Hematopoietic multipotent progenitor cell treated with erythropoietin and hydrocortisone succinate and interleukin-3 and kit ligand, for 4 days (in vitro differentiated cells): ENCODE data around the gene NECAB3.
"Not testable (repeated sequence)": the region's sequence is repeated elsewhere in the genome, so short reads cannot be mapped to it uniquely, and the experiment has no call there.

Experiments
- DNase-seq: peaks from one replicate; pipeline ENCODE4 v3.0.0-alpha.2; 2015

The NECAB3 gene

DNA sequence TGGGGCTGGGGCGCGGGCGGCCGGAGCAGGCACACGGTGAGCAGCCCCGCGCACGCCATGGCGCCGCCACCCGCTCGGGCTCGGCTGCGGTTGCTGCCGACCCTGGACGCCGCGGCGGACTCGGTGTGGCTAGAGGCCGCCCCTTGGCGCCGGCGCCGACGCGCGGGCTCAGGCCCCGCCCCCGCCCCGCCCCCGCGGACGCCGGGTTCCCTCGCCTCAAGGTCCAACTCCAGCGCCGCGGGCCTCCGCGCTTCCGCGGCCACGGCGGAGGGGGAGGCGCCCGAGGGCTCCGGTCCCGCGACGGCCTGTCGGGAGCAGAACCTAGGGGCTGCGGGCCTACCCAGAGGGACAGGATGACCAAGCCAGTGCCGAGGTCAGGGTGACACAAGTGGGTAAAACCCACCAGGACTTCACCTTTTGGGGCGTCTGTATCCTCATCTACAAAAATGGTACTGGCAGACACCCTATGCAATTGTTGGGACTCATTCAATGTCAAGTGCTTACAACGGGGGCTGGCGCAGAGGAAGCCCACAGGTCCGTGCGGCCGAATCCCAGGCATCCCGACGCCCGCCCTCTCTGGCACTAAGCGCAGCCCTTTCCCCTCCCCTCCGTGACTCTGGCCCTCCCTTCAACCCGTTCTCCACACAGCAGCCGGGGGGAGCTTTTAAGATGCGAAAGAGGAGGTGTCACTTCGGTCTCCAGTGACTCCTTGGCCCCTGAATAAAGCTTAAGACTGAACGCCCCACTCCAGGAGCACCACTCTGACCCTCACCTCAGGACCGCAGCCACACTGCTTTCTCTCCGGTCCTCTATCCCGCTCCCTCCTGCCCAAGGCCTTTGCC lies at the start of gene NECAB3:
NECAB3 (minus strand) TSS at position 135 of the 842 bp plus-strand sequence; CDS start at position 59, 76 bp downstream.
- DNase-seq = peak; percentile 84

GRCh38 chr20:33721391-33722140 lies 47.3 kb upstream of the NECAB3 start:
- DNase-seq = no peak

DNA sequence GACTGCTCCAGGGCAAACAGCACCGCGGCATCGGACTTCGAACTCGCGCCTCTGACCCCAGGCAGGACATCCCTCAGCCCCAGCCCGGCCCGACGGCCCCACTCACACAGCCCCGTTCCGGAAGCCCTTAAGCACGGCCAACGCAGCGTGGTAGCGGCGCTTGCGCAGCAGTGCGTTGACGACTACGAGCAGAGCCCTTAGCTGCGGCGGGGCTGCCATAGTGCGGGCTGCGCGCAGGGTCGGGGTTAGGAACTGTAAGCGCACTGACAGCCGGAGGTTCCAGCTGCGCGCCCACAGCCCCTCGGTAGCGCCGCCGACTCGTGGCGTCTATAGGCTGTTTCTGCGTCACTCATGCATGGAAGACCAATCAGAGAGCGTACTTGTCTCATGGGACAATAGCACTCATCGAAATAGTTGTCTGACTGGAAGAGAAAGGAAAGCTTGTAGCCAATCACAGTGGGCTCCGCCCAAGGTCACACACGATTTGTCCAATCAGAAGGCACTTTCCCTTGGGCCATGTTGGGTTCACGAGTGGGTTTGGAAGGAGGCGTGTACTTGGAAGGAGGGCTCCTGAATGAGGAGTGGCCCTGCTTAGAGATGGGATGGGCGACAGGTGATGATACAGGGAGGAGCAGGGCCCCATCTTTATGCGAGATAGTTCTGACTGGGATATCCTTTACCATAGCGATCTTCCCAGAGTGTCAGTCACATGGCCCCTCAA lies 45.9 kb upstream of the NECAB3 start, which contains the start of gene PXMP4:
PXMP4 (minus strand) TSS at position 322 of the 721 bp plus-strand sequence; CDS start at position 219, 103 bp downstream.
- peak; percentile 98 for DNase-seq

DNA sequence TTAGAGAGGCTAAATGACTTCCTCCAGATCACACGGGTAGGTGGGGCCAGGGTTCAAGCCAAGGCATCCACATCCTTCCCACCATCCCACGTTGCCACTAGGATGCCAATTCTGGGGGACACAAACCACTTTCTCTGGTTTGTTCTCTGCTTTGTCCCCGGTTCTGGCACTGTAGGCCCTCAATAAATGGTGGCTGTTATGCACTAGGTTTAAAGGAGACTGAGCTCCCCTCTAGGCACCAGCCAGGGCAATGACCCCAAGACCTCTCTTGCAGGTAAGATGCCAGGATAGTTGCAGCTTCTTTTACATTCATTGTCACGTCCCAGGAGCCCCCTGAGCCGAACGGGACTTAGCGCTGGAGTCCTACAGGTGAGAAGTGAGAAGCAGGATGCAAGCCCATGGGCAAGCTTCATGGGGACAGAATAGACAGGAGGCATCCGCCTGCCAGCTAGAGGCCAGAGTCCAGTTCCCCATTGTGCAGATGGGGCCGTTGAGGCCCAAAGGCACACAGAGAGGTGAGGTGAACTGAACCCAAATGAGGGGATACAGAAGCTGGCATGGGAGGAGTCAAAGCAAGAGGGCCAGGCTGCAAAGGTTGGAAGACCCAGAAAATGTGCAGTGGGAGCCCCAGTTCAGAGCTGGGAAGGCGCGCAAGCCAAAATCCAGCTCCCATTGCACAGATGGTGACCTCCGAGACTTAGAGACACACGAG lies 45.2 kb upstream of the NECAB3 start:
- peak; percentile 35 for DNase-seq

DNA sequence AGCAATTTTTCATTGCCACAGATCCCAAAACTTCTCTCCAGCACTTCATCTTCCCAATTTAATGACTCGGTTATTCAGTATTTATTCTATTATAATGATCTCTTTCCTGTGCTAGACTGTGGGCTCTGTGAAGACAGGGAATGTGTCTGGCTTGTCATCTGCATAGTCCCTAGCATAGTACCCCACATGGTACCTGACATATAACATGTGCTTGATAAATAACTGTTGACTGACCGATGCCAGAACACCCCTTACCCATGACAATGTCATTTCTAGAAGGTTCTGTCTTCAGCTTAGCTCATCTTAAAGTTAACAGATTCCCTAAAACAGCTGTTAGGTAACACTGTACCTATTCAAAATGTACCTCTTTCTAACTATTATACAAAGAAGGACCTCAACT lies 42.3 kb upstream of the NECAB3 start:
- DNase-seq = no peak

DNA sequence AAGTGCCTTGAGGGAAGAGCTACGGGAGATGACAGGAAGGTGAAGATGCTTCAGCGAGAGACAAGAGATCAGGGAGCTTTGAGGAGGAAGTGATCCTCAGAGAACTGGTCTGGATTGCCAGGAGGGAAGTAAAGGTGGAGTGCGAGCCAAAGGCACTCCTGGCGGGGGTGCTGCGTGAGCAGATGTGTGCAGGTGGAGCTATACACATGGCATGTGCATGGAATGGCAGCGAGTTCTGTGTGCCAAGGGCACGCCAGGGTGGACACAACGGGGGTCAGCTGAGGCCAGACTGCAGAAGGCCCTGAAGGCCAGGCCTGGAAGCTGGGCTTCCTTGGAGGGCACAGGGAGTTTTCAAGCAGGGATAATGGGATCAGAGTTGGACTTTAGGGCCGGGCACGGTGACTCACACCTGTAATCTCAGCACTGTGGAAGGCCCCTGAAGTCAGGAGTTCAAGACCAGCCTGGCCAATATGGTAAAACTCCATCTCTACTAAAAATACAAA lies 39.7 kb upstream of the NECAB3 start:
- DNase-seq = no peak

GRCh38 chr20:33711446-33711738 lies 37.2 kb upstream of the NECAB3 start:
- DNase-seq = no peak

- no peak for DNase-seq
Observed at GRCh38 chr20:33710681-33711445, 36.6 kb upstream of the NECAB3 start.

GRCh38 chr20:33709905-33710541 lies 35.8 kb upstream of the NECAB3 start:
- peak; percentile 50 for DNase-seq

DNA sequence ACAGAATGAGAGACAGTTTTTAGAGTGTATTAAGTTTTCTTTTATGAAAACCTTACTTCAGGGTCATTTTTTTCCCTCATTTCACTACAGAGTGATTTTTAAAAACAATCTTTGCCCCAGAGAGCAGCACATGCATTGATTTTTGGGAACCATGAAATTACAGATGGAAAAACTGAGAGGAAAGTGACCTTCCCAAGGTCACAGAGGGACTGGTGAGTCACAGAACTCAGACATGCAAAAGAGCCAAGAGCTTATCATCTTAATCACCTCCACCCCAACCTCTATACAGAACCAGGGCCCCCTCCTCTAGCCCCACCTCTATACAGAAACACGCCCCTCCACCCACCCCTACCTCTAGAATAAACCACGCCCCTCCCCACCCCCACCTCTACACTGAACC lies 35.2 kb upstream of the NECAB3 start:
- peak; percentile 60 for DNase-seq

DNA sequence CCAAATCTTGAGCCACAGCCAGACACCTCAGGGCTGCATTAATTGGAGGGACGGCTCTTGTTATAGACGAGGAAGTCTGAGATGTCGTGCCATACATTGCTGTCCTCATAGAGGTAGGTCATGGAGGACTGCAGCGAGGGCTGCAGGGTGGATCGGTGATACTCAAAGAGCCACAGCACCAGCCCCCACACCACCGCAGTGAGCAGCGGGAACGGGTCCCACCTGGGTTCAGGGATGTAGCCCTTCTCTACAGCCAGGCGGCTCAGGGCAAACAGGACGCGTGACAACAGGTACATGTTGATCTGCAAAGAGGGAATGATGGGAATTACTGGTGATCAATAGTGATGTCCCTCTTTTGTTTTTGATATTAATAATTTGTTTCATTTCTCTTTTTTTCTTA lies 33.4 kb upstream of the NECAB3 start:
- DNase-seq = no peak

DNA sequence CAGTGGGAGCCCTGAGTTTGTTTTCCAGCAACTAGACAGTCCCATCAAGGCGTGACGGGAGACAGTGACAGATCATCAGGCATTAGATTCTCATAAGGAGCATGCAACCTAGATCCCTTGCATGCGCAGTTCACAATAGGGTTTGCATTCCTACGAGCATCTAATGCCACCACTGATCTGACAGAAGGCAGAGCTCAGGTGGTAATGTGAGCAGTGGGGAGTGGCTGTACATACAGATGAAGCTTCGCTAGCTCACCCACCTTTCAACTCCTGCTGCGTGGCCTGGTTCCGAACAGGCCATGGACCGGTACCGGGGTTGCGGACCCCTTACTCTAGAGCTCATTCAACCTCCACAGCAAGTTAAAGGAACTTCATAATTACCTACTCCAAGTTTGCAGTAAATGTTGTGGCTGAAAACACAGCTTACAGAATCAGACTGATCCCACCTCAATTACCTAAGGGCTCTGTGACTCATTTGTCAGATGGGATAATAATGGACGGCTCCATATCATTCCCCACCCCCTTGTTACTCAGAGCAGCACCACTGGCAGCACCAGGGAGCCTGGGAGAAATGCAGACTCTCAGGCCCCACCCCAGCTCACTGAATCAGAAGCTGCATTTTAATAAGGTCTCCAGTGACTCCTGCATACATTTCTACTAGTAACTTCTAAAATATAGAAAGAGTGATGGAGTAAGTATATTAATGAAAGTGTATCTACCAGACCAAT lies 30.1 kb upstream of the NECAB3 start:
- no peak for DNase-seq

DNA sequence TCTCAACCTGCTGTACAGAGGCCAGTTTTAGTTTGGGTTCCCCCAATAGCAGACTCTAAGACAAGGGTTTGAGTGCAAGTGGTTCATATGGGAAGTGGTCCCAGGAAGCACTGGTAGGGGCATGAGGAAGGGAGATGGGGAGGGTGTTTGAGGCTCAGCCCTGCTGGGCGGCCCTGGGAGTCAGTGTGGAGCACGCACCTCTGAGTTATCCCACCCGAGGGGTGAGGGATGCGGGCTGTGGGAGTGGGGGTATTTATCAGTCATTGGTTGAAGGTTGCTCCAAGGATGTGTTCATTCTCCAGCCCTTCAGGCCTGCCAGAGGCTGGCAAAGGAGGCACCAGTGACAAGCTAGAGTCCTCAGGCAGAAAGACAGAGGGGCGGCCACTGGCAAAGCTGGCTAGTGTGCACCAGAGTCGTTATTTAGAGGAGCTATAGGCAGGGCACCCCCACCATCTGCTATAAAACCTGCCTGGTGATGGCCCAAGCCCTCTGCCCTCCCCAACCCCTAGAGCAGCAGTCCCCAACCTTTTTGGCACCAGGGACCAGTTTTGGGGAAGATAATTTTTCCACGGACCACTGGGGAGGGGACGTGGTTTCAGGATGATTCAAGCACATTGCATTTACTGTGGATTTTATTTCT lies 29.4 kb upstream of the NECAB3 start:
- no peak for DNase-seq

DNA sequence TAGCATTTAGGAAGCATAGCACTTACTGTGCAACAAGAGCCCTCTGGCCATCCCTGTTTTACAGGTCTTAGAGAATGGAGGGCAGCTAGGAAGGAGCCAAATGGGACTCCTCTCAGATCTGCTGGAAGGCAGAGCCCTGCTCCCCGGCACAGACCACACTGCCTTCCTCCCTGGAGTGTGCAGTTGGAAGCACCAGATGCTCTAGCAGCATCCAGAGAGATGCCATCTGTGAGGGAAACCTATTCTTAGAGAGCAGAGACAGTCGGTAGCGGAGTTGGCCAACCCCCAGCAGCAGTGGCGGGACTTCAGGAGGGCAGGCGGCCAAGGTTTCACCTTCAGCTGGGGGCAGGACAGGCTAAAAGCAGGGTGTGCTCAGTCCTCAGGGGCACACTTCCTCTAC lies 28.6 kb upstream of the NECAB3 start:
- no peak for DNase-seq

DNA sequence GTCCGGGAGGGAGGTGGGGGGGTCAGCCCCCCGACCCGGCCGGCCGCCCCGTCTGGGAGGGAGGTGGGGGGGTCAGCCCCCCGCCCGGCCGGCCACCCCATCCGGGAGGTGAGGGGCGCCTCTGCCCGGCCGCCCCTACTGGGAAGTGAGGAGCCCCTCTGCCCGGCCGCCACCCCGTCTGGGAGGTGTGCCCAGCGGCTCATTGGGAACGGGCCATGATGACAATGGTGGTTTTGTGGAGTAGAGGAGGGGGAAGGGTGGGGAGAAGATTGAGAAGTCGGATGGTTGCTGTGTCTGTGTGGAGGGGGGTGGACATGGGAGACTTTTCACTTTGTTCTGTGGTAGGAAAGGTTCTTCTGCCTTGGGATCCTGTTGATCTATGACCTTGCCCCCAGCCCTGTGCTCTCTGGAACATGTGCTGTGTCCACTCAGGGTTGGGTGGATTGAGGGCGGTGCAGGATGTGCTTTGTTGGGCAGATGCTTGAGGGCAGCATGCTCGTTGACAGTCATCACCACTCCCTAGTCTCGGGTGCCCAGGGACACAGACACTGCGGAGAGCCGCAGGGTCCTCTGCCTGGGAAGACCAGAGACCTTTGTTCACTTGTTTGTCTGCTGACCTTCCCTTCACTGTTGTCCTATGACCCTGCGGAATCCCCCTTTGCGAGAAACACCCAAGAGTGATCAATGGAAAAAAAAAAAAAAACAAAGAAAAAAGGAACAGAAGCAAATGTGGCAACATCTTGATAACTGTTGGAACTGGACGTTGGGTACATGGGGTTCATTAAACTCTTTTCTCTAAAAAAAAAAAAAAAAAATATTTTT lies 27.6 kb upstream of the NECAB3 start:
- no peak for DNase-seq

DNA sequence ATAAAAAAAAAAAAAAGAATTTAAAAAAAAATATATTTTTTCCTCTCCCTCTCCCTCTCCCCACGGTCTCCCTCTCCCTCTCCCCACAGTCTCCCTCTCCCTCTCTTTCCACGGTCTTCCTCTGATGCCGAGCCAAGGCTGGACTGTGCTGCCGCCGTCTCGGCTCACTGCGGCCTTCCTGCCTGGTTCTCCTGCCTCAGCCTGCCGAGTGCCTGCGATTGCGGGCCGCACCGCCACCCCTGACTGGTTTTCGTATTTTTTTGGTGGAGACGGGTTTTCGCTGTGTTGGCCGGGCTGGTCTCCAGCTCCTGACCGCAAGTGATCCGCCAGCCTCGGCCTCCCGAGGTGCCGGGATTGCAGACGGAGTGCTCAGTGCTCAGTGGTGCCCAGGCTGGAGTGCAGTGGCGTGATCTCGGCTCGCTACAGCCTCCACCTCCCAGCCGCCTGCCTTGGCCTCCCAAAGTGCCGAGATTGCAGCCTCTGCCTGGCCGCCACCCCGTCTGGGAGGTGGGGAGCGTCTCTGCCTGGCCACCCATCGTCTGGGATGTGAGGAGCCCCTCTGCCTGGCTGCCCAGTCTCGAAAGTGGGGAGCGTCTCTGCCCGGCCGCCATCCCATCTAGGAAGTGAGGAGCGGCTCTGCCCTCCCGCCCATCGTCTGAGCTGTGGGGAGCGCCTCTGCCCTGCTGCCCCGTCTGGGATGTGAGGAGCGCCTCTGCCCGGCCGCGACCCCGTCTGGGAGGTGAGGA lies 26.6 kb upstream of the NECAB3 start:
- not testable (repeated sequence) for DNase-seq

DNA sequence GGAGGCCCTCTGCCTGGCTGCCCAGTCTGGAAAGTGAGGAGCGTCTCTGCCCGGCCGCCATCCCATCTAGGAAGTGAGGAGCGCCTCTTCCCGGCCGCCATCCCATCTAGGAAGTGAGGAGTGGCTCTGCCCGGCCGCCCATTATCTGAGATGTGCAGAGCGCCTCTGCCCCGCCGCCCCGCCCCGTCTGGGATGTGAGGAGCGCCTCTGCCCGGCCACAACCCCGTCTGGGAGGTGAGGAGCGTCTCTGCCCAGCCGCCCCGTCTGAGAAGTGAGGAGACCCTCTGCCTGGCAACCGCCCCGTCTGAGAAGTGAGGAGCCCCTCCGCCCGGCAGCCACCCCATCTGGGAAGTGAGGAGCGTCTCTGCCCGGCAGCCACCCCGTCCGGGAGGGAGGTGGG lies 24.7 kb upstream of the NECAB3 start:
- DNase-seq = not testable (repeated sequence)

DNA sequence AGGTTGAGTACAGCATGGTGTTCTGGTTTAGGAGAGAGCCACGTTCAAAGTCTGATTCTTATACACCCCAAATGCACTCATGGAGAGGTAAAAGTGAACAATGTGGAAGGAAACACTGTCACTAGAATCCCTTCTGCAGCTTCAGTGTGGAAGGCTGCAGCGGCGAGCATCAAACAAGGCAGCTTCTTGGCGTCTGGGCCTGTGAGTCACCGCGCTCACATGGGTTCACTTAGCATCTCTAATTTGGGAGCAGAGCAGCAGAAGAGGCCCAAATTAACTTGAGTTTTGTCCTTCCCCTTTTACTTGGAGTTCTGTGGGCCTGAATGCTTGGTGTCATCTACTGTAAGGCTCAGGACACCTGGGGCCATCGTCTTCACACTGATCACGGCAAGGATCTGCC lies 22.9 kb upstream of the NECAB3 start:
- DNase-seq = no peak
